Measurements from ENCODE around the gene MRPS34.

MRPS34 gene

DNA sequence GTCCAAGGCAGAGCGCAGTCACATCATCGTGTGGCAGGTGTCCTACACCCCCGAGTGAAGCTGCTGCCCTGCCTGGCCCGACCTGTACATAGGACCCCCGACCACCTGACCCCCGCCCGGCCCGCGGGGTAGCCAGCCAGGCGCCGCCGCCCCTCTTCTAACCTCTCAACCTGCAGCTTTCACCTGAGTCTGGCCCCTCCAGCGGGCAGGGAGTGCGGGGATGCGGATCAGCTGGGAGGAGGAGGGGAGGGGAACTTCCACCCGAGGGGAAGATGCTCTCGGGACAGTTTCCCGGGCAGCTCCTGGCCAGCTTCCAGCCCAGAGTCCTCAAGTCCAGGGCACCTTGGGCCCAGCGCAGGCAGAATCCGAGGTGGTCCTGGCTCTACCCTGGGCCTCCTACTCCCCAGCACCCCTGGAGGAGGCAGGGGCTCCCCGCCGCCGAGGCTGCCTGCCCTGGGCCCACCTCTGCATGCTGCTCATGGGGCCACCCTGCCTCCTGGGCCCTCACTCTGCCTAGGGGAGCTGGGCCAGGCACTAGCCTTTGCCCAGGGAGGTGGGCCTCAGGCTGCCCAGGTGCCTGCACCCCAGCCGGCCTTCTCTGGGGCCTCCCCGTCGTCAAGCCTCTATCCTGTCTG lies 4.0 kb downstream of the MRPS34 start:
- ATAC-seq (ENCODE audit: insufficient read depth, low read depth) (no peak), DNase-seq (no peak)
- Histone ChIP-seq H3K4me3 (ENCODE audit: low read depth in 1 of 2, low read length in 2 of 2) (no peak overlapping the region), H3K79me2 (ENCODE audit: insufficient read depth, low read length) (peaks cover 25% of the 10 kb centered on the region), H3K9me3 (ENCODE audit: insufficient read depth, low read length, severe bottlenecking) (no peaks in the 10 kb centered on the region), H4K20me1 (ENCODE audit: insufficient read depth, low read length) (peaks cover 12% of the 10 kb centered on the region; the same call in 1 of the 2 replicates), H3K27me3 (ENCODE audit: insufficient read depth, low read length, poor library complexity) (no peaks in the 10 kb centered on the region), H3K9ac (ENCODE audit: low read depth, low read length) (no peak overlapping the region), H3K4me2 (ENCODE audit: insufficient read depth, low read length) (no peak overlapping the region), H2AFZ (ENCODE audit: low read depth, low read length) (no peak overlapping the region), H3K27ac (ENCODE audit: low read length) (no peak overlapping the region), H3K36me3 (ENCODE audit: insufficient read depth, low read length) (peaks cover 72% of the 10 kb centered on the region), H3K4me1 (ENCODE audit: insufficient read depth, low read length) (peaks cover 14% of the 10 kb centered on the region)
- TF ChIP-seq EZH2 (IDR thresholded peaks at IDR 0.05; ENCODE audit: borderline replicate concordance, low read depth, low read length, severe bottlenecking) (no peak), CTCF (IDR thresholded peaks at IDR 0.05; ENCODE audit: borderline replicate concordance, extremely low read depth, low read length, poor library complexity, severe bottlenecking) (no peak)

GRCh38 chr16:1768061-1768766 lies 4.7 kb downstream of the MRPS34 start:
- Histone ChIP-seq H3K9ac (ENCODE audit: low read depth, low read length) (no peak overlapping the region), H3K27me3 (ENCODE audit: insufficient read depth, low read length, poor library complexity) (no peaks in the 10 kb centered on the region), H4K20me1 (ENCODE audit: insufficient read depth, low read length) (peaks cover 11% of the 10 kb centered on the region; the same call in 1 of the 2 replicates), H3K36me3 (ENCODE audit: insufficient read depth, low read length) (peaks cover 76% of the 10 kb centered on the region), H3K4me2 (ENCODE audit: insufficient read depth, low read length) (no peak overlapping the region), H2AFZ (ENCODE audit: low read depth, low read length) (no peak overlapping the region), H3K79me2 (ENCODE audit: insufficient read depth, low read length) (peaks cover 18% of the 10 kb centered on the region), H3K4me3 (ENCODE audit: low read depth in 1 of 2, low read length in 2 of 2) (no peak overlapping the region), H3K9me3 (ENCODE audit: insufficient read depth, low read length, severe bottlenecking) (no peaks in the 10 kb centered on the region), H3K27ac (ENCODE audit: low read length) (no peak overlapping the region), H3K4me1 (ENCODE audit: insufficient read depth, low read length) (peaks cover 12% of the 10 kb centered on the region)
- DNase-seq: no peak
- no peak for ATAC-seq (ENCODE audit: insufficient read depth, low read depth)
- TF ChIP-seq CTCF (IDR thresholded peaks at IDR 0.05; ENCODE audit: borderline replicate concordance, extremely low read depth, low read length, poor library complexity, severe bottlenecking): no peak
- no peak for TF ChIP-seq EZH2 (IDR thresholded peaks at IDR 0.05; ENCODE audit: borderline replicate concordance, low read depth, low read length, severe bottlenecking)

DNA sequence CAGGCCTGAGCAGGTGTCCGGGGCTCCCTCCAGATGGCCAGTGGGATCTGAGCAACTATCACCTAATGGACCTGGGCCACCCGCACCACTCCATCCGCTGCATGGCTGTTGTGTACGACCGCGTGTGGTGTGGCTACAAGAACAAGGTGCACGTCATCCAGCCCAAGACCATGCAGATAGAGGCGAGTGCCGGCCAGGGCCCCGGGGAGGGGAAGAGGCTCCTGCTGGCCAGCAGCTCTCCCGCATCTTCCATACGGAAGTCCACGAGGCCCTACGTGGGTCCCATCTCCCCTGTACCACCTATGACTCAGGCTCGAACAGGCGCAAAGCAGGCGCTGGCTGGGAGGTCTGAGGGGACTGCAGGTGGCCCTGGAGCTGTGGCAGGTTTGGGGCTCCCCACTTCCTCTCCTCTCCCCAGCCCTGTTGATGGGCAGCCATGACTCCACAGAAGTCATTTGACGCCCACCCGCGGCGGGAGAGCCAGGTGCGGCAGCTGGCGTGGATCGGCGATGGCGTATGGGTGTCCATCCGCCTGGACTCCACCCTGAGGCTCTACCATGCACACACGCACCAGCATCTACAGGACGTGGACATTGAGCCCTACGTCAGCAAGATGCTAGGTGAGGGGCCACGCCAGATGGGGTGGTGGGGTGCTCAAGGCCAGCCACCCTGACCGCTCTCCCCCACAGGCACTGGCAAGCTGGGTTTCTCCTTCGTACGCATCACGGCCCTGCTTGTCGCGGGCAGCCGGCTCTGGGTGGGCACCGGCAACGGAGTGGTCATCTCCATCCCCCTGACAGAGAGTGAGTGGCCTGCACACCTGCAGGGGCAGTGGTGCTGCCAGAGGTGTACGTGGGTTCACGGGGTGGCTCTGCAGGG lies 5.6 kb downstream of the MRPS34 start:
- Histone ChIP-seq H3K4me3 (ENCODE audit: low read depth in 1 of 2, low read length in 2 of 2) (no peak overlapping the region), H2AFZ (ENCODE audit: low read depth, low read length) (no peak overlapping the region), H3K27ac (ENCODE audit: low read length) (no peak overlapping the region), H3K79me2 (ENCODE audit: insufficient read depth, low read length) (peaks cover 10% of the 10 kb centered on the region), H3K9me3 (ENCODE audit: insufficient read depth, low read length, severe bottlenecking) (no peaks in the 10 kb centered on the region), H4K20me1 (ENCODE audit: insufficient read depth, low read length) (peaks cover 14% of the 10 kb centered on the region; the same call in 1 of the 2 replicates), H3K4me1 (ENCODE audit: insufficient read depth, low read length) (peaks cover 11% of the 10 kb centered on the region), H3K27me3 (ENCODE audit: insufficient read depth, low read length, poor library complexity) (no peaks in the 10 kb centered on the region), H3K9ac (ENCODE audit: low read depth, low read length) (no peak overlapping the region), H3K4me2 (ENCODE audit: insufficient read depth, low read length) (no peak overlapping the region), H3K36me3 (ENCODE audit: insufficient read depth, low read length) (peaks cover 85% of the 10 kb centered on the region)
- TF ChIP-seq CTCF (IDR thresholded peaks at IDR 0.05; ENCODE audit: borderline replicate concordance, extremely low read depth, low read length, poor library complexity, severe bottlenecking): no peak
- no peak for TF ChIP-seq EZH2 (IDR thresholded peaks at IDR 0.05; ENCODE audit: borderline replicate concordance, low read depth, low read length, severe bottlenecking)
- no peak for DNase-seq
- no peak for ATAC-seq (ENCODE audit: insufficient read depth, low read depth)
